HG03135 (cell line): ENCODE results near the gene TEKTIP1.
"Not testable (repeated sequence)": the region's sequence is repeated elsewhere in the genome, so short reads cannot be mapped to it uniquely, and the experiment has no call there.

Experiments
- ATAC-seq: cut with Tn5 transposase; IDR thresholded peaks from one replicate; pipeline ENCODE4 v1.9.1; 2021; ENCODE audit warnings: mild to moderate bottlenecking, moderate library complexity; ENCODE audit not compliant: unreplicated experiment

Gene TEKTIP1

GRCh38 chr19:3507371-3508120, 31.4 kb upstream of the TEKTIP1 start:
- ATAC-seq = no peak

GRCh38 chr19:3508121-3508661, 30.8 kb upstream of the TEKTIP1 start:
- ATAC-seq = not testable (repeated sequence)

GRCh38 chr19:3508771-3509535, 30.0 kb upstream of the TEKTIP1 start:
- no peak for ATAC-seq

GRCh38 chr19:3509566-3509989, 29.4 kb upstream of the TEKTIP1 start:
- ATAC-seq = no peak

GRCh38 chr19:3510727-3511126, 28.2 kb upstream of the TEKTIP1 start:
- no peak for ATAC-seq

- ATAC-seq = no peak
Measured at GRCh38 chr19:3511506-3512251, 27.3 kb upstream of the TEKTIP1 start.

- no peak for ATAC-seq
Measured at GRCh38 chr19:3512562-3513228, 26.3 kb upstream of the TEKTIP1 start.

GRCh38 chr19:3513229-3514140, 25.5 kb upstream of the TEKTIP1 start:
- ATAC-seq = no peak

GRCh38 chr19:3514930-3515329, 24.0 kb upstream of the TEKTIP1 start:
- no peak for ATAC-seq

GRCh38 chr19:3515891-3516422, 23.0 kb upstream of the TEKTIP1 start:
- ATAC-seq = no peak

- no peak for ATAC-seq
Measured at GRCh38 chr19:3516675-3517207, 22.2 kb upstream of the TEKTIP1 start.

GRCh38 chr19:3517638-3518037, 21.3 kb upstream of the TEKTIP1 start:
- no peak for ATAC-seq

- no peak for ATAC-seq
Measured at GRCh38 chr19:3518255-3518654, 20.7 kb upstream of the TEKTIP1 start.

- ATAC-seq = no peak
Measured at GRCh38 chr19:3518659-3519058, 20.3 kb upstream of the TEKTIP1 start.

GRCh38 chr19:3519126-3519525, 19.8 kb upstream of the TEKTIP1 start:
- no peak for ATAC-seq

- ATAC-seq = no peak
Measured at GRCh38 chr19:3520166-3521103, 18.5 kb upstream of the TEKTIP1 start.

- ATAC-seq = no peak
Measured at GRCh38 chr19:3521104-3521445, 17.9 kb upstream of the TEKTIP1 start.
